ENCODE results near the gene DPP7.
"Not testable (repeated sequence)": the region's sequence is repeated elsewhere in the genome, so short reads cannot be mapped to it uniquely, and the experiment has no call there.

The DPP7 gene

GRCh38 chr9:137130176-137130755, 15.7 kb upstream of the DPP7 start:
- ATAC-seq (replicated peaks), result no peak

DNA sequence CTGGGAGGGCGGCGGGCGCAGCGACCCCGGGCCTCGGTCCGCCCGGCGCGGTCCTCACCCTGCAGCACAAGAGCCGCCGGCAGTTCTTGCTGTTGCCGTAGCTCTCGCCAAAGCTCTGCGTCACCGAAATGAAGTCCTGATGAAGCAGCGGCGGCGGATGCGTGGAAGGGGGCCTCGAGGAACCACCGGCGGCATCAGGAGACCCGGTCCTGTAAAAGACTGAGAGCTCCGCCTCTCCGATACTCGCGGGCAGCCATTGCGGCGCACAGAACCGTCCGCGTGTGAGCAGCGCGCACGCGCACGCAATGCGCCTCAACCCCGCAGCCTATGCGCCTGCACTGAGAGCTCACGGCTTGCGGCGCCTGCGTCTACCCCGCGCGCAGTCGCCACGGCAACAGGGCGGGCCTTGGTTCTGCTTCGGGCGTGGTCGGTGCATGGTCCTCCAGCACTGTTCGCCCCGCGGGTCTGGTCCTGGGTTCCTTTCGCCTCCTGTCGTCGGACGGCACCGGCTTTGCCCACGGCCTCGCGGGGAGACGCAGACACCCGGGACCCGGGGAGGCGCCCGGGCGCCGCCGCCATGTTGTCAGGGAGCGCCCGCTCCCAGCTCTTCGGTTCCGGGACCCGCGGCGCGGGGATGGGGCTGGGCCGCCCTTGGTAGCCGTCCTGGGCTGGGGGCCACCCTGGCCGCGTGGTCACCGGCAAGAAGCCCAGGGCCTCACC, 15.1 kb upstream of the DPP7 start:
- peak; percentile 80 to 84 (median 82) for DNase-seq
- ATAC-seq (replicated peaks), result peak; percentile 92
- Mint-ChIP-seq H3K4me3 (peak overlapping the region; percentile 80 to 93), H3K27ac (peak overlapping the region; percentile 89 to 95), H3K36me3 (ENCODE audit: insufficient read depth) (peaks cover 22% of the 10 kb centered on the region), H3K4me1 (ENCODE audit: low read depth in 2 of 2) (peaks cover 24 to 28% of the 10 kb centered on the region in 2 donors), H3K9me3 (no peaks in the 10 kb centered on the region), H3K27me3 (peaks cover 6% of the 10 kb centered on the region in 2 donors)

More at GRCh38 chr9:137130176-137130755, 15.7 kb upstream of the DPP7 start:
- peak overlapping the region in 1 of 2 donors; percentile 68 for H3K27ac Mint-ChIP-seq
- peaks cover 24 to 28% of the 10 kb centered on the region in 2 donors for H3K4me1 Mint-ChIP-seq (ENCODE audit: low read depth in 2 of 2)
- H3K36me3 Mint-ChIP-seq (ENCODE audit: insufficient read depth), result peaks cover 22% of the 10 kb centered on the region
- H3K9me3 Mint-ChIP-seq, result no peaks in the 10 kb centered on the region
- peaks cover 6 to 12% of the 10 kb centered on the region in 2 donors for H3K27me3 Mint-ChIP-seq
- H3K4me3 Mint-ChIP-seq, result peak overlapping the region; percentile 75 to 77
- DNase-seq, result no peak

DNA sequence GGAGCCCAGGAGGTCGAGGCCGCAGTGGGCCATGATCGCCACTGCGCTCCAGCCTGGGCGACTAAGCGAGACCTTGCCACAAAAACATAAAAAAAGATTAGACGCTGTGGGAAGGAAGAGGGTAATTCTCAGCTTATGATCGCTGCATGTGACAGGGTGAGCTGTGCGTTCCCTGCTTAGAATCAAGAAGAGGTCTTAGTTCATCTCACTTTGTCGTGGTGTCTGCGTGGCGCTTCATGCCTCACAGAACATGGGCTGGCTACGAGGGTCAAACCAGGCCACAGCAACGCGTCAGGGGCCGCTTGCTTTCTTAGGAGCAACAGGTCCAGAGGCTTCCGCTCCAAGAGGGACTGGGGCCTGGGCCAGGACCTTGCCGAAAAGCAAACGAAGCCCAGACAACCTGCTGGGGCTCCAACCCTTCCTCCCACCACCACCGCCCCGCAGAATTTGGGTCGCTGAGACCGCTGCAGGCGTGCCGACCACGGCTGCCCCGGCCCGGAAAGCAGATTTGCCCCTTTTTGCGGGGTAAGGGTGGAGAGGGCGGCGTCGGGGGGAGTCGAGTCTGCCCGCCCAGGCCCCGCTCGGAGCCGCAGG, 14.4 kb upstream of the DPP7 start:
- H3K4me1 Mint-ChIP-seq (ENCODE audit: low read depth in 2 of 2), result peaks cover 24 to 28% of the 10 kb centered on the region in 2 donors
- H3K36me3 Mint-ChIP-seq (ENCODE audit: insufficient read depth), result peaks cover 22% of the 10 kb centered on the region
- peaks cover 0 to 6% of the 10 kb centered on the region in 2 donors for H3K27me3 Mint-ChIP-seq
- no peaks in the 10 kb centered on the region for H3K9me3 Mint-ChIP-seq
- ATAC-seq (replicated peaks) (peak; percentile 18), DNase-seq (no peak)
- peak overlapping the region; percentile 89 to 95 for H3K27ac Mint-ChIP-seq
- peak overlapping the region; percentile 80 to 93 for H3K4me3 Mint-ChIP-seq

GRCh38 chr9:137128158-137128861, 13.8 kb upstream of the DPP7 start:
- Mint-ChIP-seq H3K4me3 (peak overlapping the region; percentile 80 to 93), H3K27me3 (peaks cover 0 to 5% of the 10 kb centered on the region in 2 donors), H3K4me1 (ENCODE audit: low read depth in 2 of 2) (peaks cover 24 to 28% of the 10 kb centered on the region in 2 donors), H3K27ac (peak overlapping the region; percentile 89 to 95), H3K9me3 (no peaks in the 10 kb centered on the region), H3K36me3 (ENCODE audit: insufficient read depth) (peaks cover 22% of the 10 kb centered on the region)
- no peak for ATAC-seq (replicated peaks)
- DNase-seq, result no peak

DNA sequence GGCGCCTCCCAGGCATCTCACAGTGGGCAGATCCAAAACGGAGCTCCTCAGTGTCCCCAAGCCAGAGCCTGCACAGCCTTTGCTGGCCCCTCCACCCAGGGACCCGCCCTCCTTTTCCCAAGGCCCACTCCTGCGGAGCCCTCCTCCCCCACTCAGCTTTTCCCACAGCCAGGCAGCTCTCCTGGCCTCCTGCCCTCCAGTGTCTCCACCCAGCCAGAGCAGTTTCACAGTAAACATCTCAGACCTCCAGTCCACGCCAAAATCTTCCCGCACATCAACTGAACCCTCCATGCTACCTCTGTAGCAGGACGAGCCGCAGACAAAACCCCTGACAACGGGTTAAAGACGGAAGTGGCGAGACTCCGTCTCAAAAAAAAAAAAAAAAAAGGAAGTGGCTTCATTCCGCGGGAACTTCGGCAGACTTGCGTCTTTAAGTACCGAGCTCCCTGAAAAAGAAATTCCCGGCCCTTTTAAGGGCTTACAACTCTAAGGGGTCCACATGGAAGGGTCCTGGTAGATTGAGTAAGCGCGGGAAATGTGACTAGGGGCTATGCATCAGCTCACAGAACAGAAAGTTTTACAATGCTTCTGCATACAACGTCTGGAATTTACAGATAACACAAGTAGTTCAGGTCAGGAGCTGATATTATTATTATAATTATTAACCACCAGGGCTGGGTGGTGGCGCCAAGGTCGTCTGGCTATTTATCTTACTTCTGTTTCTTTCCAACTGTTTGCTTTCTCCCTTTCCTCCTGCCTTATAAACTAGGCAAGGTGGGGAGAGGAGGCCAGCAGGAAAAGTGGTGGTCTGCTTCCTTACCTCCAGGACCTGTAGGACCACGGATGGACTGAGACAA, 13.0 kb upstream of the DPP7 start:
- Mint-ChIP-seq H3K27ac (peak overlapping the region; percentile 89 to 95), H3K4me3 (peak overlapping the region; percentile 80 to 93), H3K9me3 (no peaks in the 10 kb centered on the region), H3K36me3 (ENCODE audit: insufficient read depth) (peaks cover 22% of the 10 kb centered on the region), H3K4me1 (ENCODE audit: low read depth in 2 of 2) (peaks cover 24 to 28% of the 10 kb centered on the region in 2 donors), H3K27me3 (no peaks in the 10 kb centered on the region)
- DNase-seq (peak in 1 of 3 experiments; percentile 26), ATAC-seq (replicated peaks) (peak; percentile 10)

DNA sequence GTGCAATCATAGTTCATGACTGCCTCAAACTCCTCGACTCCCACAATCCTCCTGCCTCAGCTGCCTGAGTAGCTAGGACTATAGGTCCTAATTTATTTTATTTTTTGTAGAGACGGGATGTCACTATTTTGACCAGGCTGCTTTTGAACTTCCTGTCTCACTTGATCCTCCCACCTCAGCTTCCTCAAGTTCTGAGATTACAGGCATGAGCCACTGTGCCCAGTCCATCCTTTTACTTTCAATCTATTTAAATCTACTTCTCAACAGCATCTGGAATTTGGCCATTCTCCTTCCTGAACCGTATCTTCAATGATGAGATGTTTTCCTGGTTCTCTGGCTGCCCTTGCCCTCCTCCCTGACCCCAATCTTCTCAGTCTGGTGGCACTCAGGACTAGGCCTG, 12.3 kb upstream of the DPP7 start:
- ATAC-seq (replicated peaks) (no peak), DNase-seq (no peak)
- no peaks in the 10 kb centered on the region for H3K9me3 Mint-ChIP-seq
- H3K4me3 Mint-ChIP-seq, result peak overlapping the region; percentile 80 to 93
- H3K27me3 Mint-ChIP-seq, result no peaks in the 10 kb centered on the region
- H3K36me3 Mint-ChIP-seq (ENCODE audit: insufficient read depth), result peaks cover 22% of the 10 kb centered on the region
- H3K27ac Mint-ChIP-seq, result peak overlapping the region; percentile 89 to 95
- peaks cover 27 to 28% of the 10 kb centered on the region in 2 donors for H3K4me1 Mint-ChIP-seq (ENCODE audit: low read depth in 2 of 2)

- Mint-ChIP-seq H3K36me3 (ENCODE audit: insufficient read depth) (peaks cover 17% of the 10 kb centered on the region), H3K4me1 (ENCODE audit: low read depth in 2 of 2) (peaks cover 24 to 25% of the 10 kb centered on the region in 2 donors)
- not testable (repeated sequence) for DNase-seq; ATAC-seq (replicated peaks); H3K27ac Mint-ChIP-seq; H3K4me3 Mint-ChIP-seq; H3K9me3 Mint-ChIP-seq; H3K27me3 Mint-ChIP-seq
Observed at GRCh38 chr9:137123952-137124462, 9.5 kb upstream of the DPP7 start.

GRCh38 chr9:137123468-137123837, 8.9 kb upstream of the DPP7 start:
- Mint-ChIP-seq H3K4me3 (no peak overlapping the region), H3K27me3 (no peaks in the 10 kb centered on the region), H3K36me3 (ENCODE audit: insufficient read depth) (peaks cover 12% of the 10 kb centered on the region), H3K9me3 (no peaks in the 10 kb centered on the region), H3K27ac (no peak overlapping the region), H3K4me1 (ENCODE audit: low read depth in 2 of 2) (peaks cover 19 to 20% of the 10 kb centered on the region in 2 donors)
- no peak for ATAC-seq (replicated peaks)
- no peak for DNase-seq

- Mint-ChIP-seq H3K36me3 (ENCODE audit: insufficient read depth) (peaks cover 11% of the 10 kb centered on the region), H3K4me1 (ENCODE audit: low read depth in 2 of 2) (peaks cover 13 to 15% of the 10 kb centered on the region in 2 donors)
- not testable (repeated sequence) for H3K9me3 Mint-ChIP-seq; H3K27ac Mint-ChIP-seq; ATAC-seq (replicated peaks); DNase-seq; H3K4me3 Mint-ChIP-seq; H3K27me3 Mint-ChIP-seq
Observed at GRCh38 chr9:137122796-137123467, 8.4 kb upstream of the DPP7 start.

GRCh38 chr9:137121927-137122795, 7.6 kb upstream of the DPP7 start:
- DNase-seq; H3K36me3 Mint-ChIP-seq (ENCODE audit: insufficient read depth); ATAC-seq (replicated peaks); H3K27me3 Mint-ChIP-seq; H3K9me3 Mint-ChIP-seq; H3K27ac Mint-ChIP-seq; H3K4me1 Mint-ChIP-seq (ENCODE audit: low read depth in 2 of 2): not testable (repeated sequence)
- peak overlapping the region in 1 of 2 donors; percentile 23 for H3K4me3 Mint-ChIP-seq

DNA sequence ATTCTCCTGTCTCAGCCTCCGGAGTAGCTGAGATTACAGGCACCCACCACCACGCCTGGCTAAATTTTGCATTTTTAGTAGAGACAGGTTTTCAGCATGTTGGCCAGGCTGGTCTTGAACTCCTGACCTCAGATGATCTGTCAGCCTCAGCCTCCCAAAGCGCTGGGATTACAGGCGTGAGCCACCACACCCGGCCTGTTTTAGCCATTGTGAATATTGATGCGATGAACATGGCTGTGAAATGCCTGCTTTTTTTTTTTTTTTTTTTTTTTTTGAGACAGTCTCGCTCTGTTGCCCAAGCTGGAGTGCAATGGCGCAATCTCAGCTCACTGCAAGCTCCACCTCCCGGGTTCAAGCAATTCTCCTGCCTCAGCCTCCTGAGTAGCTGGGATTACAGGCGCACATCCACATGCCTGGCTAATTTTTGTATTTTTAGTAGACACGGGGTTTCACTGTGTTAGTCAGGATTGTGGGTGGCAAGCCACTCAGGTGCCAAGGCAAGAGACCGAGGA, 3.6 kb upstream of the DPP7 start:
- ATAC-seq (replicated peaks); H3K4me3 Mint-ChIP-seq; H3K27me3 Mint-ChIP-seq; H3K36me3 Mint-ChIP-seq (ENCODE audit: insufficient read depth); H3K9me3 Mint-ChIP-seq; H3K4me1 Mint-ChIP-seq (ENCODE audit: low read depth in 2 of 2); H3K27ac Mint-ChIP-seq; DNase-seq: not testable (repeated sequence)
